Measurements from ENCODE around the gene BAAT. TPM values are rescaled to one million over a fixed set of nuclear protein-coding genes. Genes with fewer than 3 reads are reported as not detected.

Gene BAAT
- polyA plus RNA-seq, 1 donor (not counting 4 experiments of a cell fraction or from before 2014, with no cell fraction given) = 0.14 TPM

GRCh38 chr9:101409079-101409477, 24.3 kb upstream of the BAAT start:
- H3K4me3 ChIP-seq (ENCODE audit: control insufficient read depth in 2 of 3, extremely low read depth in 1 of 3, insufficient read depth in 2 of 3, low read depth in 1 of 3, low read length in 3 of 3) = no peak overlapping the region
- H4K20me1 ChIP-seq (ENCODE audit: control insufficient read depth, extremely low read depth, insufficient read depth, low read length) = no peaks in the 10 kb centered on the region
- H3K9me3 ChIP-seq (ENCODE audit: control insufficient read depth, low read depth, low read length) = peaks cover 30% of the 10 kb centered on the region
- H3K27ac ChIP-seq (ENCODE audit: control insufficient read depth, insufficient read depth, low read length) = no peak overlapping the region
- TF ChIP-seq EZH2 (IDR thresholded peaks at IDR 0.05; ENCODE audit: low read length) (no peak), CTCF (optimal IDR thresholded peaks at IDR 0.05 in 1 of 3, IDR thresholded peaks at IDR 0.05 in 1 of 3, conservative IDR thresholded peaks at IDR 0.05 in 1 of 3; ENCODE audit: extremely low read depth in 1 of 3, insufficient read depth in 2 of 3, low read length in 3 of 3) (no peak)
- H3K9me1 ChIP-seq (ENCODE audit: control insufficient read depth, extremely low read depth, insufficient read depth, low read length) = no peaks in the 10 kb centered on the region
- H3K4me1 ChIP-seq (ENCODE audit: control insufficient read depth, extremely low read depth, insufficient read depth, low read length) = no peaks in the 10 kb centered on the region
- H2AFZ ChIP-seq (ENCODE audit: control insufficient read depth, low read length) = no peak overlapping the region
- H3K4me2 ChIP-seq (ENCODE audit: control insufficient read depth, extremely low read depth, insufficient read depth, low read depth, low read length) = no peak overlapping the region
- H3K27me3 ChIP-seq (ENCODE audit: control insufficient read depth, extremely low read depth, insufficient read depth, low read length) = no peaks in the 10 kb centered on the region
- no peaks in the 10 kb centered on the region for H3K79me2 ChIP-seq (ENCODE audit: control insufficient read depth, insufficient read depth, low read length)
- peaks cover 17 to 26% of the 10 kb centered on the region in 2 experiments for H3K36me3 ChIP-seq (ENCODE audit: control insufficient read depth in 2 of 2, extremely low read depth in 1 of 2, insufficient read depth in 2 of 2, low read length in 2 of 2)
- no peak for DNase-seq (ENCODE audit: low read depth, low spot score)
- no peak overlapping the region for H3K9ac ChIP-seq (ENCODE audit: control insufficient read depth, extremely low read depth, insufficient read depth, low read length)
- dilution Hi-C loops (cut with MboI; ENCODE audit: extremely low pct_ligation_motif_present, low sequenced_read_pairs) = no loop called here
- no peak for FAIRE-seq

GRCh38 chr9:101408374-101409078, 23.7 kb upstream of the BAAT start:
- DNase-seq (ENCODE audit: low read depth, low spot score) = no peak
- H3K9ac ChIP-seq (ENCODE audit: control insufficient read depth, extremely low read depth, insufficient read depth, low read length) = no peak overlapping the region
- no peak overlapping the region for H3K4me2 ChIP-seq (ENCODE audit: control insufficient read depth, extremely low read depth, insufficient read depth, low read depth, low read length)
- H3K27me3 ChIP-seq (ENCODE audit: control insufficient read depth, extremely low read depth, insufficient read depth, low read length) = no peaks in the 10 kb centered on the region
- no peak for FAIRE-seq
- H3K9me1 ChIP-seq (ENCODE audit: control insufficient read depth, extremely low read depth, insufficient read depth, low read length) = no peaks in the 10 kb centered on the region
- H3K36me3 ChIP-seq (ENCODE audit: control insufficient read depth in 2 of 2, extremely low read depth in 1 of 2, insufficient read depth in 2 of 2, low read length in 2 of 2) = peaks cover 22 to 30% of the 10 kb centered on the region in 2 experiments
- H3K79me2 ChIP-seq (ENCODE audit: control insufficient read depth, insufficient read depth, low read length) = no peaks in the 10 kb centered on the region
- TF ChIP-seq CTCF (optimal IDR thresholded peaks at IDR 0.05 in 1 of 3, IDR thresholded peaks at IDR 0.05 in 1 of 3, conservative IDR thresholded peaks at IDR 0.05 in 1 of 3; ENCODE audit: extremely low read depth in 1 of 3, insufficient read depth in 2 of 3, low read length in 3 of 3) = no peak
- no peak for TF ChIP-seq EZH2 (IDR thresholded peaks at IDR 0.05; ENCODE audit: low read length)
- H3K4me1 ChIP-seq (ENCODE audit: control insufficient read depth, extremely low read depth, insufficient read depth, low read length) = no peaks in the 10 kb centered on the region
- H3K27ac ChIP-seq (ENCODE audit: control insufficient read depth, insufficient read depth, low read length) = no peak overlapping the region
- dilution Hi-C loops (cut with MboI; ENCODE audit: extremely low pct_ligation_motif_present, low sequenced_read_pairs) = no loop called here
- H4K20me1 ChIP-seq (ENCODE audit: control insufficient read depth, extremely low read depth, insufficient read depth, low read length) = no peaks in the 10 kb centered on the region
- no peak overlapping the region for H2AFZ ChIP-seq (ENCODE audit: control insufficient read depth, low read length)
- no peak overlapping the region for H3K4me3 ChIP-seq (ENCODE audit: control insufficient read depth in 2 of 3, extremely low read depth in 1 of 3, insufficient read depth in 2 of 3, low read depth in 1 of 3, low read length in 3 of 3)
- H3K9me3 ChIP-seq (ENCODE audit: control insufficient read depth, low read depth, low read length) = peaks cover 30% of the 10 kb centered on the region

All from keratinocyte (primary cell).